IMR-90 (cell line): Measurements from ENCODE around the gene TMOD1. TPM values are rescaled to one million over a fixed set of nuclear protein-coding genes. Genes with fewer than 3 reads are reported as not detected.

Experiments used
- ATAC-seq: fragments of 200-7000 bp; cut with Tn5 transposase; 2 replicates; pipeline ENCODE4 v1.9.1; 2020; ENCODE audit warnings: low read depth, mild to moderate bottlenecking, moderate library complexity
- BruUV-seq: library from RNA; stranded (reverse); fragments of 400-500 nt; replicated peaks from 2 replicates; lab custom pipeline; 2021; lab: Mats Ljungman, UMichigan
- CTCF ChIA-PET: fragments of 300-600 bp; formaldehyde crosslinking; extraction: SDS; loops from one replicate; lab custom pipeline; 2021; ENCODE audit warnings: antibody characterized with exemption; lab: Yijun Ruan, JAX
- POLR2A ChIA-PET: fragments of 300-600 bp; sonication (Branson Sonifier 250); formaldehyde crosslinking; loops from one replicate; lab custom pipeline; 2022; ENCODE audit warnings: antibody characterized with exemption; ENCODE audit not compliant: unreplicated experiment; lab: Charles Lee
- DNase-seq: peaks from one replicate; pipeline ENCODE4 v3.0.0; 2013
- H2AFZ ChIP-seq: replicated peaks from 2 replicates; pipeline ENCODE3; 2013; ENCODE audit warnings: low read length, mild to moderate bottlenecking; ENCODE audit not compliant: poor library complexity
- H2AK5ac ChIP-seq: 2 replicates; pipeline ENCODE4 v1.6.1; 2013; ENCODE audit warnings: low read depth, low read length, inconsistent platforms
- H2AK9ac ChIP-seq: replicated peaks from 2 replicates; pipeline ENCODE3; 2013; ENCODE audit warnings: mild to moderate bottlenecking, low read depth, low read length, moderate library complexity; ENCODE audit not compliant: poor library complexity
- H2BK120ac ChIP-seq: 2 replicates; pipeline ENCODE4 v1.6.1; 2013; ENCODE audit warnings: low read depth, low read length, inconsistent platforms
- H2BK15ac ChIP-seq: 3 replicates; pipeline ENCODE4 v1.6.1; 2013; ENCODE audit warnings: low read depth, low read length, inconsistent platforms
- H2BK20ac ChIP-seq: 2 replicates; pipeline ENCODE4 v1.6.1; 2013; ENCODE audit warnings: low read depth, mild to moderate bottlenecking, inconsistent platforms, low read length, moderate library complexity
- H2BK5ac ChIP-seq: 2 replicates; pipeline ENCODE4 v1.6.1; 2013; ENCODE audit warnings: mild to moderate bottlenecking, low read depth, low read length, inconsistent platforms; ENCODE audit not compliant: poor library complexity, severe bottlenecking
- H3K14ac ChIP-seq: replicated peaks from 2 replicates; pipeline ENCODE4 v1.6.1; 2013; ENCODE audit warnings: low read depth, low read length, inconsistent platforms
- H3K18ac ChIP-seq: 2 replicates; pipeline ENCODE4 v1.6.1; 2013; ENCODE audit warnings: low read depth, low read length, control low read depth
- H3K23ac ChIP-seq: 2 replicates; pipeline ENCODE4 v1.6.1; 2013; ENCODE audit warnings: low read depth, low read length, inconsistent platforms
- H3K27ac ChIP-seq: 2 replicates; pipeline ENCODE4 v1.5.1; 2013; ENCODE audit warnings: mild to moderate bottlenecking, control low read depth, low read length; ENCODE audit not compliant: insufficient read depth
- H3K27me3 ChIP-seq: 2 replicates; pipeline ENCODE4 v1.6.1; 2013; ENCODE audit warnings: low read length; ENCODE audit not compliant: control insufficient read depth, insufficient read depth
- H3K36me3 ChIP-seq: 2 replicates; pipeline ENCODE4 v1.6.1; 2013; ENCODE audit warnings: low read length, mixed read lengths; ENCODE audit not compliant: control insufficient read depth, insufficient read depth
- H3K4ac ChIP-seq: 2 replicates; pipeline ENCODE4 v1.6.1; 2013; ENCODE audit warnings: low read depth, low read length, inconsistent platforms
- H3K4me1 ChIP-seq: 2 replicates; pipeline ENCODE4 v1.6.1; 2013; ENCODE audit warnings: low read length, mixed read lengths; ENCODE audit not compliant: control insufficient read depth, insufficient read depth
- H3K4me2 ChIP-seq: 2 replicates; pipeline ENCODE4 v1.6.1; 2013; ENCODE audit warnings: low read depth, mild to moderate bottlenecking, control low read depth, low read length, moderate library complexity
- H3K4me3 ChIP-seq: 2 replicates; pipeline ENCODE4 v1.5.1; 2013; ENCODE audit warnings: low read depth, mild to moderate bottlenecking, control low read depth, low read length, moderate library complexity; ENCODE audit not compliant: insufficient read depth
- H3K56ac ChIP-seq: 2 replicates; pipeline ENCODE4 v1.6.1; 2013; ENCODE audit warnings: low read length, inconsistent platforms; ENCODE audit not compliant: insufficient read depth; ENCODE audit errors: extremely low read depth
- H3K79me1 ChIP-seq, 2 experiments: 2 replicates each; pipeline ENCODE4 v1.6.1; 2013; ENCODE audit warnings: low read length in 2 of 2, inconsistent platforms in 1 of 2, low read depth in 1 of 2
- H3K9ac ChIP-seq: 2 replicates; pipeline ENCODE4 v1.6.1; 2013; ENCODE audit warnings: low read depth, low read length, control low read depth
- H3K9me1 ChIP-seq: 2 replicates; pipeline ENCODE4 v1.6.1; 2013; ENCODE audit warnings: low read length, inconsistent platforms; ENCODE audit not compliant: insufficient read depth
- H3K9me3 ChIP-seq: 2 replicates; pipeline ENCODE4 v1.6.1; 2013; ENCODE audit warnings: low read length; ENCODE audit not compliant: control insufficient read depth, insufficient read depth
- H4K20me1 ChIP-seq: 2 replicates; pipeline ENCODE4 v1.6.1; 2013; ENCODE audit warnings: low read length, inconsistent platforms; ENCODE audit not compliant: insufficient read depth
- H4K5ac ChIP-seq: 2 replicates; pipeline ENCODE4 v1.6.1; 2013; ENCODE audit warnings: mild to moderate bottlenecking, low read depth, low read length, control low read depth
- H4K8ac ChIP-seq, 2 experiments: 2 replicates each; pipeline ENCODE4 v1.6.1; 2013; ENCODE audit warnings: low read depth in 2 of 2, low read length in 2 of 2, control low read depth in 1 of 2, inconsistent platforms in 1 of 2
- H4K91ac ChIP-seq: 2 replicates; pipeline ENCODE4 v1.6.1; 2013; ENCODE audit warnings: low read depth, low read length, inconsistent platforms; ENCODE audit not compliant: insufficient read depth
- BHLHE40 ChIP-seq: fragments of 150-350 bp; IDR thresholded peaks from 2 replicates; pipeline ENCODE4 v1.6.1; 2016; ENCODE audit warnings: mild to moderate bottlenecking, low read depth, low read length
- CEBPB ChIP-seq: IDR thresholded peaks from 2 replicates; pipeline ENCODE4 v1.6.1; 2012; ENCODE audit warnings: low read depth, low read length, improper control_type of control experiment
- CHD1 ChIP-seq: IDR thresholded peaks from 2 replicates; pipeline ENCODE4 v1.6.1; 2012; ENCODE audit warnings: low read depth, low read length, improper control_type of control experiment
- CTCF ChIP-seq: conservative IDR thresholded peaks from 2 replicates; pipeline ENCODE4 v1.5.1; 2012; ENCODE audit warnings: mild to moderate bottlenecking, low read depth, low read length, improper control_type of control experiment
- ELK1 ChIP-seq: fragments of 150-350 bp; IDR thresholded peaks from 2 replicates; pipeline ENCODE4 v1.6.1; 2016; ENCODE audit warnings: low read depth, mild to moderate bottlenecking, low read length, moderate library complexity, borderline replicate concordance
- FOS ChIP-seq: fragments of 150-350 bp; IDR thresholded peaks from 2 replicates; pipeline ENCODE4 v1.6.1; 2016; ENCODE audit warnings: low read depth, low read length
- MAFK ChIP-seq: IDR thresholded peaks from 2 replicates; pipeline ENCODE4 v1.6.1; 2012; ENCODE audit warnings: low read depth, low read length, improper control_type of control experiment
- MXI1 ChIP-seq: IDR thresholded peaks from 2 replicates; pipeline ENCODE4 v1.6.1; 2012; ENCODE audit warnings: low read depth, mild to moderate bottlenecking, low read length, moderate library complexity, borderline replicate concordance
- NFE2L2 ChIP-seq: fragments of 150-350 bp; IDR thresholded peaks from 2 replicates; pipeline ENCODE4 v1.6.1; 2016; ENCODE audit warnings: low read depth, mild to moderate bottlenecking, low read length
- POLR2A ChIP-seq: IDR thresholded peaks from 2 replicates; pipeline ENCODE4 v1.6.1; 2012; ENCODE audit warnings: mild to moderate bottlenecking, low read depth, low read length
- RAD21 ChIP-seq: IDR thresholded peaks from 2 replicates; pipeline ENCODE4 v1.6.1; 2012; ENCODE audit warnings: low read length, improper control_type of control experiment
- RCOR1 ChIP-seq: IDR thresholded peaks from 2 replicates; pipeline ENCODE4 v1.6.1; 2012; ENCODE audit warnings: mild to moderate bottlenecking, low read length, improper control_type of control experiment; ENCODE audit not compliant: insufficient replicate concordance
- USF2 ChIP-seq: fragments of 150-350 bp; IDR thresholded peaks from 2 replicates; pipeline ENCODE4 v1.6.1; 2017; ENCODE audit warnings: mild to moderate bottlenecking, antibody characterized with exemption, low read length, low read depth
- WGBS, 2 experiments: methylation state at CpG; one replicate each; pipeline versions ENCODE4 v1.1.5 to v1.1.7; 2013; ENCODE audit warnings: missing lambda C conversion rate in 2 of 2; ENCODE audit not compliant: insufficient read length in 1 of 2; ENCODE audit errors: extremely low coverage in 2 of 2; 5-methylcytosine and 5-hydroxymethylcytosine counted together
- dilution Hi-C: fragments of 300-500 bp; cut with HindIII; formaldehyde crosslinking; loops from one replicate; pipeline ENCODE4 v1.14.3; 2018; ENCODE audit warnings: low sequenced_read_pairs; ENCODE audit not compliant: unreplicated experiment
- in situ Hi-C: fragments of 300-500 bp; cut with MboI; formaldehyde crosslinking; loops from 3 replicates; pipeline ENCODE4 v1.14.3; 2019; ENCODE audit warnings: low sequenced_read_pairs, inconsistent platforms, mixed read lengths
- intact Hi-C: fragments of 100-400 bp; cut with micrococcal nuclease; formaldehyde crosslinking; loops from 2 replicates; pipeline ENCODE4 v1.10.0; 2022
- polyA plus RNA-seq, 3 experiments: library from polyadenylated mRNA; depleted of rRNA; stranded (reverse); fragments of >200 nt; gene quantifications; 2 replicates each; pipeline ENCODE4 v1.2.3, GENCODE V29; 2012; ENCODE audit warnings: low replicate concordance in 1 of 3
- total RNA-seq: library from RNA; depleted of rRNA; stranded (reverse); fragments of >200 nt; gene quantifications from 2 replicates; pipeline ENCODE4 v1.2.3, GENCODE V29; 2012

The TMOD1 gene
- total and polyA plus RNA-seq, 2 of the 4 experiments (the other 2 are of a cell fraction), result 0.18 to 0.38 TPM

GRCh38 chr9:97594381-97594921, 93.0 kb downstream of the TMOD1 start:
- H3K14ac ChIP-seq, result no peak overlapping the region
- no peak overlapping the region for H2BK5ac ChIP-seq
- no peaks in the 10 kb centered on the region; the same call in 1 of the 2 replicates for H3K4me1 ChIP-seq
- H3K18ac ChIP-seq, result no peak overlapping the region
- no peaks in the 10 kb centered on the region; the same call in 1 of the 2 replicates for H3K27me3 ChIP-seq
- H2AK5ac ChIP-seq, result no peak overlapping the region
- no peak overlapping the region for H3K9ac ChIP-seq
- H3K4ac ChIP-seq, result no peak overlapping the region
- H2BK15ac ChIP-seq, result no peak overlapping the region
- CTCF ChIA-PET, result interaction anchor here (1.2 to 3.7 kb wide), 2 partner anchors 123 to 125 kb away, joined by 4 to 17 read pairs; no protein-coding TSS in a partner anchor
- H2AFZ ChIP-seq, result peak overlapping the region; percentile 9
- TF ChIP-seq NFE2L2, result no peak
- no peak for TF ChIP-seq MAFK
- TF ChIP-seq ELK1, result no peak
- no peak for TF ChIP-seq RCOR1
- TF ChIP-seq CEBPB, result no peak
- TF ChIP-seq FOS, result no peak
- no peak for TF ChIP-seq MXI1
- TF ChIP-seq USF2, result no peak
- TF ChIP-seq POLR2A, result no peak
- no peak for TF ChIP-seq BHLHE40
- no peak for TF ChIP-seq CTCF
- no peak for TF ChIP-seq RAD21
- no peak for TF ChIP-seq CHD1
- no peak overlapping the region for H3K4me3 ChIP-seq
- no peak overlapping the region for H4K91ac ChIP-seq
- in situ Hi-C loops (no loop called here), intact Hi-C loops (no loop called here), dilution Hi-C loops (no loop called here)
- no peaks in the 10 kb centered on the region for H4K20me1 ChIP-seq
- no peak overlapping the region for H2AK9ac ChIP-seq
- DNase-seq (no peak), ATAC-seq (no peak)
- peaks cover 3% of the 10 kb centered on the region; the same call in 1 of the 2 replicates for H3K36me3 ChIP-seq
- no peaks in the 10 kb centered on the region for H3K9me1 ChIP-seq
- H4K5ac ChIP-seq, result no peak overlapping the region
- H3K56ac ChIP-seq, result no peak overlapping the region
- no peaks in the 10 kb centered on the region for H3K79me1 ChIP-seq
- no peak overlapping the region for H4K8ac ChIP-seq
- no peaks in the 10 kb centered on the region for H3K9me3 ChIP-seq
- no peak overlapping the region for H2BK120ac ChIP-seq
- H3K23ac ChIP-seq, result no peak overlapping the region
- no peak overlapping the region for H2BK20ac ChIP-seq
- H3K4me2 ChIP-seq, result no peak overlapping the region
- 76% methylated on average over 7 of the region's 11 CpGs; no CpG with 5 or more reads in 1 of the 2 experiments for WGBS, 2 experiments
- no TSS peak for BruUV-seq
- H3K27ac ChIP-seq, result no peak overlapping the region
- POLR2A ChIA-PET, result no interaction called here
